GF-D8 (cell line): Measurements from ENCODE around the gene CRELD1.
"Not testable (repeated sequence)": the region's sequence is repeated elsewhere in the genome, so short reads cannot be mapped to it uniquely, and the experiment has no call there.

Experiments used
- DNase-seq: peaks from one replicate; lab custom pipeline; 2025; lab: John Stamatoyannopoulos, UW

The CRELD1 gene

GRCh38 chr3:9935966-9936510 is 2.4 kb downstream of the CRELD1 start:
- no peak for DNase-seq

GRCh38 chr3:9937486-9938238 is 4.0 kb downstream of the CRELD1 start:
- no peak for DNase-seq

- DNase-seq = no peak
These were observed 5.3 kb downstream of the CRELD1 start for GRCh38 chr3:9938966-9939365.

GRCh38 chr3:9939906-9940305 is 6.3 kb downstream of the CRELD1 start:
- DNase-seq = not testable (repeated sequence)

GRCh38 chr3:9940746-9941145 is 7.1 kb downstream of the CRELD1 start:
- DNase-seq = no peak

GRCh38 chr3:9942164-9942563 is 8.5 kb downstream of the CRELD1 start:
- no peak for DNase-seq

GRCh38 chr3:9942934-9943690 is 9.5 kb downstream of the CRELD1 start:
- DNase-seq = no peak

- DNase-seq = no peak
These were observed 10.6 kb downstream of the CRELD1 start for GRCh38 chr3:9944271-9944670.

GRCh38 chr3:9945358-9945757 is 11.7 kb downstream of the CRELD1 start:
- no peak for DNase-seq

GRCh38 chr3:9946112-9947024 is 12.7 kb downstream of the CRELD1 start:
- no peak for DNase-seq

- no peak for DNase-seq
These were observed 13.7 kb downstream of the CRELD1 start for GRCh38 chr3:9947025-9947995.

- no peak for DNase-seq
These were observed 15.0 kb downstream of the CRELD1 start for GRCh38 chr3:9948586-9948985.

- no peak for DNase-seq
These were observed 15.5 kb downstream of the CRELD1 start for GRCh38 chr3:9949115-9949514.

- DNase-seq = no peak
These were observed 16.0 kb downstream of the CRELD1 start for GRCh38 chr3:9949626-9950025.

GRCh38 chr3:9951126-9951525 is 17.5 kb downstream of the CRELD1 start:
- DNase-seq = no peak

GRCh38 chr3:9951598-9951961 is 17.9 kb downstream of the CRELD1 start:
- no peak for DNase-seq

- DNase-seq = no peak
These were observed 18.6 kb downstream of the CRELD1 start, which contains the start of gene PRRT3 for GRCh38 chr3:9951962-9952805. TSS of gene PRRT3 (minus strand) at chr3:9952408. CDS start at chr3:9950115, 2,293 bp downstream.

- no peak for DNase-seq
These were observed 21.5 kb downstream of the CRELD1 start for GRCh38 chr3:9955067-9955502.

- DNase-seq = no peak
These were observed 22.1 kb downstream of the CRELD1 start for GRCh38 chr3:9955611-9956352.
